ENCODE results near the gene FAM76B.

- TF ChIP-seq MEF2A (IDR thresholded peaks at IDR 0.05; ENCODE audit: control insufficient read depth, low read depth, low read length) (no peak), POLR2A (conservative IDR thresholded peaks at IDR 0.05) (no peak), HCFC1 (IDR thresholded peaks at IDR 0.05; ENCODE audit: low read depth, low read length) (no peak), FOXA3 (CRISPR knock-in tag; conservative IDR thresholded peaks at IDR 0.05 in 1 of 2, IDR thresholded peaks at IDR 0.05 in 1 of 2) (no peak), NR2C1 (IDR thresholded peaks at IDR 0.05) (no peak), NR2C1 (tag; IDR thresholded peaks at IDR 0.05) (no peak)
Measured at GRCh38 chr11:95796501-95796900, 6.9 kb upstream of the FAM76B start.

All from K562 (cell line).